K562 (cell line): ENCODE data around the gene KATNAL1. TPM values are rescaled to one million over a fixed set of nuclear protein-coding genes. Genes with fewer than 3 reads are reported as not detected.

Experiments
- polyA plus RNA-seq, 8 experiments: library from polyadenylated mRNA; depleted of rRNA in 4 of 8; stranded (reverse) in 5 of 8; unstranded in 3 of 8; fragments of >200 nt; fragmentation: Nextera tagmentation in 2 of 8; fragmentation: Illumina TruSeq in 1 of 8; extraction: Ambion mirVana in 2 of 8; extraction: Trizol in 1 of 8; gene quantifications; 2 replicates each; pipeline versions ENCODE4 v1.2.1 to v1.2.3, GENCODE V29; 2011 to 2014; ENCODE audit warnings: inconsistent platforms in 1 of 8, missing spikeins in 1 of 8
- small RNA-seq: library from RNA; depleted of rRNA; stranded (forward); fragments of <200 nt; gene quantifications from one replicate; pipeline ENCODE3, GENCODE V24; 2014
- total RNA-seq, 7 experiments: library from RNA; depleted of rRNA in 6 of 7; stranded (reverse); fragments of >200 nt in 6 of 7; fragmentation: Illumina TruSeq in 2 of 7; extraction: Trizol in 2 of 7; gene quantifications; 2 replicates each; pipeline versions ENCODE4 v1.2.1 to v1.2.3, GENCODE V29; 2011 to 2021; ENCODE audit warnings: low replicate concordance in 1 of 7

The KATNAL1 gene
- total and polyA plus RNA-seq, 9 of the 15 experiments (the other 6 are each of a cell fraction or from before 2014, with no cell fraction given): 2.5 to 8.2 (median 5.5) TPM

Small RNA genes lying within 50 kb of the gene (small RNA-seq; reads per million reads assigned to genes)
- not detected for gene RNU6-64P

Other genes starting within 250 kb of the KATNAL1 start
- not detected in 2 replicates for gene UBE2L5, start 114.9 kb upstream of the KATNAL1 start, total RNA-seq (2014; rRNA removed)
- gene UBE2L5, start 114.9 kb upstream of the KATNAL1 start, total RNA-seq (2014; rRNA removed; fragmentation: Illumina TruSeq; extraction: Trizol): not detected in 2 replicates
- gene UBE2L5, start 114.9 kb upstream of the KATNAL1 start, total RNA-seq (2015; rRNA removed; fragmentation: Illumina TruSeq; extraction: Trizol): not detected in 2 replicates
- gene UBE2L5, start 114.9 kb upstream of the KATNAL1 start, total RNA-seq (2021): not detected in 2 replicates
- gene UBE2L5, start 114.9 kb upstream of the KATNAL1 start, polyA plus RNA-seq (2011; rRNA removed): 1.4 and 1.5 TPM in 2 replicates
- 0.86 TPM in 1 of 2 replicates, not detected in the other for gene UBE2L5, start 114.9 kb upstream of the KATNAL1 start, polyA plus RNA-seq (2014; fragmentation: Illumina TruSeq; extraction: Trizol)
- under 1 TPM in 1 of 2 experiments, not detected in 1; 0.22 TPM for gene UBE2L5, start 114.9 kb upstream of the KATNAL1 start, polyA plus RNA-seq (2014; fragmentation: Nextera tagmentation; extraction: Ambion mirVana)
- not detected in 2 replicates for gene UBE2L5, start 114.9 kb upstream of the KATNAL1 start, polyA plus RNA-seq (2014; rRNA removed)
- gene HMGB1, start 158.4 kb upstream of the KATNAL1 start, total RNA-seq (2014; rRNA removed): 566 and 689 TPM in 2 replicates
- 933 and 1,114 TPM in 2 replicates for gene HMGB1, start 158.4 kb upstream of the KATNAL1 start, total RNA-seq (2014; rRNA removed; fragmentation: Illumina TruSeq; extraction: Trizol)
- 974 and 1,083 TPM in 2 replicates for gene HMGB1, start 158.4 kb upstream of the KATNAL1 start, total RNA-seq (2015; rRNA removed; fragmentation: Illumina TruSeq; extraction: Trizol)
- 441 and 442 TPM in 2 replicates for gene HMGB1, start 158.4 kb upstream of the KATNAL1 start, total RNA-seq (2021)
- 325 and 454 TPM in 2 replicates for gene HMGB1, start 158.4 kb upstream of the KATNAL1 start, polyA plus RNA-seq (2011; rRNA removed)
- 1,153 and 1,284 TPM in 2 replicates for gene HMGB1, start 158.4 kb upstream of the KATNAL1 start, polyA plus RNA-seq (2014; fragmentation: Illumina TruSeq; extraction: Trizol)
- 1,000 to 10,000 TPM; 1,767 to 1,896 TPM for gene HMGB1, start 158.4 kb upstream of the KATNAL1 start, polyA plus RNA-seq (2014; fragmentation: Nextera tagmentation; extraction: Ambion mirVana)
- 835 and 850 TPM in 2 replicates for gene HMGB1, start 158.4 kb upstream of the KATNAL1 start, polyA plus RNA-seq (2014; rRNA removed)